ENCODE results near the gene ZDHHC14.

DNA sequence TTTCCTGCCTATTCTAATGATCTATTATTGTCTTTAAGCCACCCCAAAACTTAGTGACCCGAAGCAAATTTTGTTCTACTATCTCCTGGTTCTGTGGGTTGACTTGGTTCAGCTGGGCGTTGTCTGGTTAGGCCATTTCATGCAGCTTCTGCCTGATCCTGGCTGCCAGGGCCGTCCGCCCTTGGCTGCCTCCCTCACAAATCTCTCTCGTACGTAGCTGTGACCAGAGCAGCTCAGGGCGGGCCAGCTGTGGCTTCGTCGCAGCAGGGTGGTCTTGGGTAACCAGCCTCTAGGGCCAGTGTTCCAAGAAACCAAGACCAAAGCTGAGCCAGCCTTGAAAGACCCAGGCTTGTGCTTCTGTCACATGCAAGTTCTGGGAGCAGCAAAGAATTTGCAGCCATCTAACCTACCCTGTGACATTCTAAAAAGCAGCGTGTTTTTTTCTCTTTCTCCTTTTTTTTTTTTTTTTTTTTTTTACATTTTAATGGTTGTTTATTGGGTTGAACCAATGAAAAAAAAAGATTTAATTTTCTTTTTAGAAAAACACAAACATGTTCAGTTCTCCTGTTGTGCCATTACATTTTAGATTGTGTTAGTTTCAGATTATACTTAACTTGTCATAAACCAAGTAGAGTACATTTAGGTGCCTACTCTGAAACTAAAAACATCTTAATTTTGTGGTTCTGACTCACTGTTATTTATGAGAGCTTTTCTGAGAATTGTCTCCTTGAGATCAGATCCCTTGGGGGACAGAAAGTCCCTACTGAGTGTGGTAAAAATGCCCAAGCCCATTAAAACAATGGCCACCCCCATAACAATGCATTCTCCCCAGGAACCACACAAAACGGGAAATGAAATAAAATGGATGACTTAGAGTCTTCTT lies 83.9 kb downstream of the ZDHHC14 start:
- TF ChIP-seq, protein P1, sequence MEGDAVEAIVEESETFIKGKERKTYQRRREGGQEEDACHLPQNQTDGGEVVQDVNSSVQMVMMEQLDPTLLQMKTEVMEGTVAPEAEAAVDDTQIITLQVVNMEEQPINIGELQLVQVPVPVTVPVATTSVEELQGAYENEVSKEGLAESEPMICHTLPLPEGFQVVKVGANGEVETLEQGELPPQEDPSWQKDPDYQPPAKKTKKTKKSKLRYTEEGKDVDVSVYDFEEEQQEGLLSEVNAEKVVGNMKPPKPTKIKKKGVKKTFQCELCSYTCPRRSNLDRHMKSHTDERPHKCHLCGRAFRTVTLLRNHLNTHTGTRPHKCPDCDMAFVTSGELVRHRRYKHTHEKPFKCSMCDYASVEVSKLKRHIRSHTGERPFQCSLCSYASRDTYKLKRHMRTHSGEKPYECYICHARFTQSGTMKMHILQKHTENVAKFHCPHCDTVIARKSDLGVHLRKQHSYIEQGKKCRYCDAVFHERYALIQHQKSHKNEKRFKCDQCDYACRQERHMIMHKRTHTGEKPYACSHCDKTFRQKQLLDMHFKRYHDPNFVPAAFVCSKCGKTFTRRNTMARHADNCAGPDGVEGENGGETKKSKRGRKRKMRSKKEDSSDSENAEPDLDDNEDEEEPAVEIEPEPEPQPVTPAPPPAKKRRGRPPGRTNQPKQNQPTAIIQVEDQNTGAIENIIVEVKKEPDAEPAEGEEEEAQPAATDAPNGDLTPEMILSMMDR (IDR thresholded peaks at IDR 0.05): no peak
- TF ChIP-seq POLR2A (IDR thresholded peaks at IDR 0.05): no peak

Data from Peyer's patch (tissue), 4 donors.